GM18858 (cell line): ENCODE measurements around the gene ZNF652.
"Not testable (repeated sequence)": the region's sequence is repeated elsewhere in the genome, so short reads cannot be mapped to it uniquely, and the experiment has no call there.

Experiments
- ATAC-seq: cut with Tn5 transposase; IDR thresholded peaks from one replicate; pipeline ENCODE4 v1.9.1; 2021; ENCODE audit not compliant: unreplicated experiment

ZNF652 gene

DNA sequence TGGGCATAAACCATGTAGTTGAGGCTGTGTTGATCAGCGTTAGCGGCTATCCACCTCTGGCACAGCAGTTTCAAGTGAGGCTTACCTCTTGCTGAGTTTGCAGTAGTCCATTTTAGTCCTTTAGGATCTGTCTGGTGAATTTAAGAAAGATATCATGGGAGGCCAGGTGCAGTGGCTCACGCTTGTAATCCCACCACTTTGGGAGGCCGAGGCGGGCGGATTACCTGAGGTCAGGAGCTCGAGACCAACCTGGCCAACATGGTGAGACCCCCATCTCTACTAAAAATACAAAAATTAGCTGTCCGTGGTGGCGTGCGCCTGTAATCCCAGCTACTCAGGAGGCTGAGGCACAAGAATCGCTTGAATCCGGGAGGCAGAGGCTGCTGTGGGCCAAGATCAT, 86.1 kb downstream of the ZNF652 start:
- not testable (repeated sequence) for ATAC-seq

DNA sequence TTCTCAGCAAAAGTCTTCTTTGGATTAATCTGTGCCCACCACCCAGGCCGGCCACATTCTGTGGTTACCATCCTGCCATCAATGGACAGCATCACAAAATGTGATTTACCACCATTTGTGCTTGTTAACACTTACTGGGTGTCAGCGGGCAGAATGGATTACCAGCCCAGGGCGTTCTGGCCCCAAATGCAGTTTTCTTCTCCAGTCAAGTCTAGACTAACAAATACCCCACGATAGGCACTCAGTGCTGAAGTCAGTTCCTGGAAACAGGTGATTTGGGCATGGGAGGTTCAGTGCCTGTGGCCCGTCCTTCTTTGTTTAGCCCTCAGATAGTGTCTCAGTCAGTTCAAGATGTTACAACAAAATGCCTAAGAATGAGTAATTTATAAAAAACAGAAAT, 92.7 kb downstream of the ZNF652 start:
- ATAC-seq = no peak

DNA sequence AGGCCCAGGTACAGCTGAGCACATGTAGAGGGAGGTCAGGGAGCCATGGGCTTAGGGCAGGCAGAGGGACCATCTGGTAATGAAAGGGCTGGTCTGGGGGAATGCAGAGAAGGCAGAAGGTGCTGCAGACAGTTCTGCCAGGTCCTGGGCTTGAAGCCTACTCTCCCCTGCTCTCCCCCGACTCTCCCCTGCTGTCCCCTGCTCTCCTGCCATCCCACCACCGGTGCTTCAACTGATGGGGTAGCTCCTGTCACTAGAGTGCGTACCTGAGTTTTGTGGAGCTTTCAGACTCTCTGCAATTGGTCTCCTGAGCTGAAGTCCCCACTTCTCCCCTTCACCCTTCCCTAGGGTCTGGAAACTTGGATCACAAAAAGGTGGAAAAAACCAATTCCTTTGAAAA, 94.1 kb downstream of the ZNF652 start:
- ATAC-seq = no peak

DNA sequence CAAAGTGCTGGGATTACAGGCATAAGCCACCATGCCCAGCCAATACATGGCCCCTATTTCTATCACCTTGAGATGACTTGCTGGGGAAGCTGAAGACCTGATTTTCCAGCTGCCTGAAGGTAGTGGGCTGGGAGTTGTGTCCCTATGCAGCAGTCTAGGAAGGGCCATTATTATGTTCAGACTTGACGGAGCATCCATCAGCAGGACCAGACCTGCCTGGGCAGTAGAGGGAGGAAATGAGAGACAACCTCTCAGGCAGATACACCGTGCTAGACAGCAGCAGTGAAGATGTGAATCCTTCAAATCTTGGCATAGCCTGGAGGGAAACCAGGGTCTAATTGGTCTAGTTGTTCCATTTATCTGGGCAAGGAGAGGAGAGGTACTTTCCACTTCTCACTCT, 95.8 kb downstream of the ZNF652 start:
- ATAC-seq = no peak

DNA sequence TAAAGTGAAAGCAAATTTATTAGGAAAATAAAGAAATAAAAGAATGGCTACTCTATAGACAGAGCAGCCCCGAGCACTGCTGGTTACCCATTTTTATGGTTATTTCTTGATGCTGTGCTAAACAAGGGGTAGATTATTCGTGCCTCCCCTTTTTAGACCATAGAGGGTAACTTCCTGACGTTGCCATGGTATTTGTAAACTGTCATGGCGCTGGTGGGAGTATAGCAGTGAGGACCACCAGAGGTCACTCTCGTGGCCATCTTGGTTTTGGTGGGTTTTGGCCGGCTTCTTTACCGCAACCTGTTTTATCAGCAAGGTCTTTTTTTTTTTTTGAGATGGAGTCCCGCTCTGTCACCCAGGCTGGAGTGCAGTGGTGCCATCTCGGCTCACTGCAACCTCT, 100.5 kb downstream of the ZNF652 start:
- not testable (repeated sequence) for ATAC-seq

DNA sequence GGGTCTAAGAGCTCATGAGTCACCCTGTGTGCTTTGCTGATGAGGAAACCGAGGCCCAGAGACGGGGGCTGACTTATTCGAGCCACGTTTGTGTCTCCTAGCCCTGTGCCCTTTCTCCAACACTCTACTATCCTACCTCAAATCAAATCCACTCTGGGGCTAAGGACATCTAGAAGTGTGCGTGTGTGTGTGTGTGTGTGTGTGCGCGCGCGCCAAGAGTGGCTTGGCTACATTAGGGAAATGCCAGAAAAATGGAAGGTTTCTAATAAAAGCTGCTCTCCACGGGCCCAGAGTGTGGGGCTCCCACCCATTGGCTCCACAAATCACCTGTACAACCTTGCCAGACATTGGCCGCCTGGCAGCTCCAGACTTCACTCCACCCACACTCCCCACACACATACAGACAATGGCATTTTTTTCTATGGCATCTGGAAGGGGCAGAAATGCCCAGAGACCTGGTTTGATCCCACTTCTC, 101.2 kb downstream of the ZNF652 start:
- no peak for ATAC-seq

DNA sequence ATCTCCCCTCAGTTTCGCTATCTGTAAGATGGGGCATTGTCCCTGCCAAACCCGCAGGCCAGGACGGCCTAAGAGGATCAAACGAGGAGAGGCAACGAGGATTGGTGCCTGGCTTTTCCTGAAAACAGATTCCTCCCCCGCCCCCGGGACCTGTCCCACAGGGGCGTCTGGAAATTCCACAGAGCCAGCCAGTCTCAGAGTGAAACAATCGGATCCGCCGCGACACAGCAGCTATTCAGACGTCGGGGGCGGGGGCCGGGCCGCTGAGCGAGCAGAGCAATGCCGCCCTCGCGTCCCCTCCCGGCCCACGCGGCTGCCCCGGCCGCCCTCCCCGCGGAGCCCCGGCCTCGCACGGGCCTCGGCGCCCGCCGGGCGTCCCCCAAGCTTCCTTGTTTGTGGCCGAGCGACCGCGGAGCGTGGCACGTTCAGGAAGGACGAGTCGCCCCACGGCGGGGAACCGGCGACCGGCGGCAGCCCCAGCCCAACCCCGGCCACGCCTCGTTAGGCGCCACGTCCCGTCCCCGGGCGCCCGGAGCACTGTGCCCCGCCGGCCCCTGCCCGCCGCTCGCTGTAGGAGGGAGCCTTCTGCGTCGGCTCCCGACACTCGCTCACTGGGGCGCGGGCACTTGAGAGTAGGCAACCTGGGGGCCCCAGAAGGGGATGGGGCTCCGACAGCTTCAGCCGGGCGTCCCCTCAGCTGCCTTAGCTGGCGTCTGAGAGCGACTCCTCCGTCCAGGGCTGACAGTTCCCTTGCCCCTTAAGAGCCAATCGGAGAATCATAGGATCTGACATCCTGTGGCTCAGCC, 101.8 kb downstream of the ZNF652 start:
- ATAC-seq = no peak

DNA sequence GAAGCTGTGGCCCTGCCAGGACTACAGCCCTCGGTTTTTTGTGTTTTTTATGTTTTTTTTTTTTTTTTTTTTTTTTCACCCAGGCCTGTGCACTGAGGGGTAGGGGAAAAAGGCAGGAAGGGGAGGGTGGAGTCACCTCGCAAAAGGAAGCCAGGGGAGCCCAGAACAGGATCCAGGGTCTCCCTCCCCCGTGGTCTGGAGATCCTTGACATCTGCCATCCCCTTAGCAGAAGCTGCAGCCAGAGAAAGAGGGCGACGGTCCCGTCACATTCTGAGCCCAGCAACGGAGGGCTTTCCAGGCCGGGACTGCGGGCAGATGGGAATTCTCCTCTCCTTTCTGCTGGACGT, 102.4 kb downstream of the ZNF652 start:
- no peak for ATAC-seq

DNA sequence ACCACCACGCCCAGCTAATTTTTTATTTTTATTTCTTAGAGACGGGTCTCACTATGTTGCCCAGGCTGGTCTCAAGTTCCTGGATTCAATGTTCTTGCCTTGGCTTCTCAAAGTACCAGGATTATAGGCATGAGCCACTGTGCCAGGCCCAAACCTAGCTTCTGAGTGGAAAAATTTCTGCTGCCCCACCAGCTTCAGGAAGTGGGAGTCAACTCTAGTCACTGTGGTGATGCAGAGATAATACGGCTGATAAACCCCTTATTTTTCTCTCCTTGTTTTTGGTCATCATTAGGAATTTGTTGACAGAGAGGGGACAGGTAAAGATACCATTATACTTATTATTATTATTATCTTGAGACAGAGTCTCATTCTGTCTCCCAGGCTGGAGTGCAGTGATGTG, 103.7 kb downstream of the ZNF652 start:
- no peak for ATAC-seq

DNA sequence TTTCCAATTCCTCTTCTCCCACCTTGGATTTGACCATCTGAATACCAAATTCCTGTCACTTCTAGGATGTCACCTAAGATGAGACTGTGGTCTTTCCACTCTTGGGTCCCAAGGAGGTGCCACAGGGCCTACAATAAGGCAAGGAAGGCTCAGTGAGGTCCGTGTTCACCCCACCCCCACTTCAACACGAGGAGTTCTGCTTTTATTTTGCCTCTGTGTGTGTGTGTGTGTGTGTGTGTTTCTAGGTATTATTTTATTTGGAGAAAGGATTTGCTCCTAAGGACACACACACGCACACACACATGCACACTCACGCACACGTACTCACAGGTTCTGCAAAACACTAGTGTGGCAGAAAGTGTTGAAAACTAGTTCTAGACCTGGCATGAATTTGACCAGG, 106.9 kb downstream of the ZNF652 start:
- ATAC-seq = no peak

DNA sequence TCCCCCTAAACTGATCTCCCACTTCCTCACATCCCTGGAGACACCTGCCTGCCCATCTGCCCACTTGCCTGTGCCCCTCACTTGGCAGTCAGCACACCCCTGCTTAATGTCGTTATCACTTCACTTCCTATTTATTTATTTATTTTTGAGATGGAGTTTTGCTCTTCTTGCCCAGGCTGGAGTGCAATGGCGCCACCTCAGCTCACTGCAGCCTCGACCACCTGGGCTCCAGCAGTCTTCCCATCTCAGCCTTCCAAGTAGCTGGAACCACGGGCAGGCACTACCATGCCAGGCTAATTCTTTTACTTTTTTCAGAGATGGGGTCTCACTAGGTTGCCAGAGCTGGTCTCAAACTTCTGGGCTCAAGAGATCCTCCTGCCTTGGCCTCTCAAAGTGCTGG, 108.0 kb downstream of the ZNF652 start:
- no peak for ATAC-seq

DNA sequence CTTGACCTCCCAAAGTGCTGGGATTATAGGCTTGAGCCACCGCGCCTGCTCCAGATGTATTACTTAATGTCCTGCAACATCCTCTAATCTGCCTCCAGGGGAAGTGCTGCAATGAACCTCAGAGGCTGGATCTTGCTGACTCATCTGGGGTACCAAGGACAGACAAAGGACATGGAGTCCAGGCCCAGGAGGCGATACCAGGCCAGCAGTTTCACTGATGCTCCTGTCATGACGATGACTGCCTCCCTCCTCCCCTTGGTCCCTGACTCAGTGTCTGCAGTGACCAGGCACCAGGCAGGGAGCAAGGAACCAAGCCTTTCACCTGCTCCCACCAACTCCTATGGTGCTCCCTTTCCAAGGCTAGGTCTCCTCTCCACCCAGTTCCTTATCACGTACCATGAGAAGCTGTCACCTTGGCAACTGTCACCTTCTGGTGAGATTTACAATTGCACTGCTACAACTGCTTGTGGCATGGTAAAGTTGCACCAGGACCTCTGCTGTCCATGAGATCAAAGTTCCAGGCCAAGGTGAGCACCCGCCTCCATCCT, 109.8 kb downstream of the ZNF652 start:
- no peak for ATAC-seq

DNA sequence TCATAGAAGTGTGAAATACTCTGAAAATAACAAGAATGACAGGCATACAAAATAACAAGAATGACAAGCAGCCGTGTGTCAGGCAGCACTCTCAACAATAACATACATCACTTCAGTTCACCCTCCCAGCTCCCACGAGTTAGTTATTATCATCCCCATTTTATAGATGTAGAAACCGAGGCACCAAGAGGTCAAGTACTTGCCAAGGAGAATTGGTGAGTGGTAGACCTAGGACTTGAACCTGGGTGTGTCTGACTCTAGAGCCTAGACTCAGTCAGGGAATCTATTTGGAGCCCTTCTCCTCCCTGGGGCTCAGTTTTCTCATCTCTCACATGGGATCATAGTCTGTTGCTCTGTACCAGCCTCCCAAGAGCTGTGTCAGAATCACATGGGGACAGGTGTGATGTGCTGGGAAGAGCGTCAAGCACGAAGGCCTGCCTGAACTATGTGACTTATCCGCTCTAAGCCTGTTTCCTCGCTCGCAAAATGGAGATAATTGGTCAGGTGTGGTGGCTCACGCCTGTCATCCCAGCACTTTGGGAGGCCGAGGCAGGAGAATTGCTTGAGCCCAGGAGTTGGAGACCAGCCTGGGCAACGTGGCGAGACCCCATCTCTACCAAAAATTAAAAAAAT, 112.0 kb downstream of the ZNF652 start:
- no peak for ATAC-seq

DNA sequence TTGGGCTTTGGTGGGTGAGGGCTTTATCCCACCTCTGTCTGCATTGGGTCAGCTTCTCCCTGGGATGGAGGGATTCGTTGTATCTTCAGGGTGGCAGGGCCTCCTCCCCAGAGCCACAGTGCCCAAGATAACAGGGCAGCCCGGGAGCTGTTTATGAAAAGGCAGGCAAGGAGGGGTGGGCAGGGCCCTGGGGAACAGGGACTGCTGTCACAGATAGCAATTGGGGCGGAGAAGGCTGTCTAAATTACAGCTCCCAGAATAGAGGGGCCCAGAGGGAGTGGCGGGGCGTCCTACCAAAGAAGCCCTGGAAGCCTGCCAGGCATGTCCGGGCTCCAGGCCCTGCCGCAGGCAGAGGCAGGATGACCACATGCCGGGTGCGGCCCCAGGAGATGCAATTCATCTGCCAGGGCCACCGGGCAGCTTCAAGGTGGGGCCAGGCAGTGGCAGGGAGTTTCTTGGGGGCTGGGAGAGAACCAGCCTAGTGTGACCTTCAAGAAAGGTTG, 112.7 kb downstream of the ZNF652 start:
- ATAC-seq = no peak

DNA sequence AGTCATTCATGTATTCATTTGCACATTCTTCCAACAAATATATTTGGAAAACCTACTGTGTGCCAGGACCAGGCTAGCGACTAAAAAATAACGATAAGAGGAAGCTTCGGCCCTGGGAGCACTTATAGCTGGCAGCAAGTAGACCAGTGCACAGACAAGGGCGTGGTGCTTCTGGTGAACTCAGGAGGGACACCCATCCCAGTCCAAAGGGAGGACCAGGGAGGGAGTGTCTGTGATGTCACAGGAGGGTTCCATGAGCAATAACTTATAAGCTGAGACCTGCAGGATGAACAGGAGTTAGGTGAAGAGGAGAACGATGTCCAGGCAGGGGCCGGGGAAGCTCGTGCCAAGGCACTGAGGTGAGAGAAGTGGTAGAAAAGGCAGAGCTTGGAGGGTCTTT, 114.1 kb downstream of the ZNF652 start:
- no peak for ATAC-seq

DNA sequence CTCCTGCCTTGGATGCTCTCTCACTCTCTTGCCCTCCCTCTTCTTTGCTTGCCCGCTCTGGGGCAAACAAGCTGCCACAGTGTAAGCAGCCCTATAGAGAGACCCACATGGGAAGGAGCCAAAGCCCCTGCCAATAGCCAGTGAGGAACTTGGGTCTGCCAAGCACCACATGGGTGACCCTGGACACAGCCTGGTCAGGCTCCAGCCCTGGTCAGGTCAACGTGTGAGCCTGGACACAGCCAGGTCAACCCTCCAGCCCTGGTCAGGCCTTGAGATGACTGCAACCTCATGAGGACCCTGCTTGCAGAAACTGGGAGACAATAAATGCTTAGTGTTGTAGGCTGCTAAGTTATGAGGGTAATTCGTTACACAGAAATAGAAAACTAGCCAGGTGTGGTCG, 117.2 kb downstream of the ZNF652 start:
- ATAC-seq = no peak
